H9 (cell line): Measurements from ENCODE around the gene PACS1. TPM values are rescaled to one million over a fixed set of nuclear protein-coding genes. Genes with fewer than 3 reads are reported as not detected.

Source experiments
- DNase-seq: peaks from one replicate; pipeline ENCODE4 v3.0.0-alpha.2; 2017
- H2AFZ ChIP-seq: one replicate; pipeline ENCODE4 v1.6.1; 2013; ENCODE audit warnings: mild to moderate bottlenecking, low read length, control low read depth, moderate library complexity
- H2AK5ac ChIP-seq: 2 replicates; pipeline ENCODE4 v1.6.1; 2013; ENCODE audit warnings: low read length, control low read depth, mixed read lengths; ENCODE audit not compliant: insufficient read length
- H2BK120ac ChIP-seq: one replicate; pipeline ENCODE4 v1.6.1; 2013; ENCODE audit warnings: low read depth, mild to moderate bottlenecking, low read length, control low read depth, inconsistent platforms; ENCODE audit not compliant: poor library complexity, severe bottlenecking
- H2BK12ac ChIP-seq: 2 replicates; pipeline ENCODE4 v1.6.1; 2013; ENCODE audit warnings: low read length, control low read depth, mixed read lengths, low read depth; ENCODE audit not compliant: insufficient read length
- H2BK15ac ChIP-seq: 2 replicates; pipeline ENCODE4 v1.6.1; 2013; ENCODE audit warnings: low read depth, low read length, control low read depth
- H2BK20ac ChIP-seq: one replicate; pipeline ENCODE4 v1.6.1; 2013; ENCODE audit warnings: low read depth, mild to moderate bottlenecking, low read length, control low read depth, inconsistent platforms; ENCODE audit not compliant: poor library complexity, severe bottlenecking
- H2BK5ac ChIP-seq: 2 replicates; pipeline ENCODE4 v1.6.1; 2013; ENCODE audit warnings: low read length, control low read depth, mixed read lengths; ENCODE audit not compliant: insufficient read length
- H3K14ac ChIP-seq: 2 replicates; pipeline ENCODE4 v1.6.1; 2013; ENCODE audit warnings: low read length, control low read depth; ENCODE audit not compliant: insufficient read depth
- H3K18ac ChIP-seq: 2 replicates; pipeline ENCODE4 v1.6.1; 2013; ENCODE audit warnings: low read depth, mild to moderate bottlenecking, mixed read lengths, low read length, control low read depth; ENCODE audit not compliant: insufficient read length
- H3K23ac ChIP-seq: 2 replicates; pipeline ENCODE4 v1.6.1; 2013; ENCODE audit warnings: low read length, control low read depth, mixed read lengths, low read depth; ENCODE audit not compliant: insufficient read length
- H3K23me2 ChIP-seq: 2 replicates; pipeline ENCODE4 v1.6.1; 2013; ENCODE audit warnings: low read depth, mild to moderate bottlenecking, mixed read lengths, low read length, control low read depth; ENCODE audit not compliant: insufficient read length, poor library complexity, severe bottlenecking
- H3K27ac ChIP-seq: 2 replicates; pipeline ENCODE4 v1.5.1; 2013; ENCODE audit warnings: low read length, control low read depth, mixed read lengths, low read depth; ENCODE audit not compliant: insufficient read length
- H3K27me3 ChIP-seq: 2 replicates; pipeline ENCODE4 v1.6.1; 2013; ENCODE audit warnings: low read length, control low read depth, inconsistent platforms; ENCODE audit not compliant: insufficient read depth
- H3K4ac ChIP-seq: 2 replicates; pipeline ENCODE4 v1.6.1; 2013; ENCODE audit warnings: low read depth, mild to moderate bottlenecking, control low read depth, inconsistent platforms, low read length, moderate library complexity
- H3K4me1 ChIP-seq: 2 replicates; pipeline ENCODE4 v1.6.1; 2013; ENCODE audit warnings: low read length, control low read depth, inconsistent platforms; ENCODE audit not compliant: insufficient read depth
- H3K4me2 ChIP-seq: 2 replicates; pipeline ENCODE4 v1.6.1; 2013; ENCODE audit warnings: low read length, control low read depth, mixed read lengths; ENCODE audit not compliant: insufficient read length, insufficient read depth
- H3K56ac ChIP-seq: 2 replicates; pipeline ENCODE4 v1.6.1; 2013; ENCODE audit warnings: low read depth, mild to moderate bottlenecking, mixed read lengths, low read length, control low read depth; ENCODE audit not compliant: insufficient read length
- H3K79me1 ChIP-seq: 2 replicates; pipeline ENCODE4 v1.6.1; 2013; ENCODE audit warnings: low read depth, mild to moderate bottlenecking, moderate library complexity, low read length, control low read depth, inconsistent platforms; ENCODE audit not compliant: insufficient read depth, poor library complexity, severe bottlenecking
- H3K79me2 ChIP-seq: 2 replicates; pipeline ENCODE4 v1.6.1; 2013; ENCODE audit warnings: low read length, control low read depth, inconsistent platforms; ENCODE audit not compliant: insufficient read depth
- H3K9ac ChIP-seq: 2 replicates; pipeline ENCODE4 v1.6.1; 2013; ENCODE audit warnings: low read length, control low read depth, mixed read lengths; ENCODE audit not compliant: insufficient read length; ENCODE audit errors: extremely low read depth
- H3K9me3 ChIP-seq: one replicate; pipeline ENCODE4 v1.6.1; 2013; ENCODE audit warnings: low read depth, low read length, inconsistent platforms; ENCODE audit not compliant: control insufficient read depth
- H3T11ph ChIP-seq: one replicate; pipeline ENCODE4 v1.6.1; 2013; ENCODE audit warnings: mild to moderate bottlenecking, low read length, control low read depth, inconsistent platforms
- H4K20me1 ChIP-seq: one replicate; pipeline ENCODE4 v1.6.1; 2013; ENCODE audit not compliant: control insufficient read depth, insufficient read length, insufficient read depth
- H4K5ac ChIP-seq: 2 replicates; pipeline ENCODE4 v1.6.1; 2013; ENCODE audit warnings: low read depth, mild to moderate bottlenecking, mixed read lengths, low read length, control low read depth; ENCODE audit not compliant: insufficient read length
- H4K8ac ChIP-seq: replicated peaks from 2 replicates; pipeline ENCODE4 v1.6.1; 2013; ENCODE audit warnings: low read length, control low read depth, mixed read lengths, low read depth; ENCODE audit not compliant: insufficient read length
- H4K91ac ChIP-seq: 2 replicates; pipeline ENCODE4 v1.6.1; 2013; ENCODE audit warnings: low read depth, mild to moderate bottlenecking, moderate library complexity, mixed read lengths, low read length, control low read depth; ENCODE audit not compliant: insufficient read length
- H3K27ac Mint-ChIP-seq, 3 experiments: 2 replicates in 2 of 3; 3 replicates in 1 of 3; pipeline ENCODE4 v1.8.0; 2020 to 2021; ENCODE audit warnings: mixed read lengths in 3 of 3, mild to moderate bottlenecking in 1 of 3, moderate library complexity in 1 of 3
- H3K27me3 Mint-ChIP-seq: 2 replicates; pipeline ENCODE4 v1.8.0; 2021; ENCODE audit warnings: low read depth, mild to moderate bottlenecking, moderate library complexity, mixed read lengths
- H3K36me3 Mint-ChIP-seq, 3 experiments: 2 replicates in 2 of 3; 3 replicates in 1 of 3; pipeline ENCODE4 v1.8.0; 2020 to 2021; ENCODE audit warnings: low read depth in 3 of 3, mixed read lengths in 3 of 3; ENCODE audit not compliant: insufficient read depth in 1 of 3
- H3K4me1 Mint-ChIP-seq, 2 experiments: 2 replicates each; pipeline ENCODE4 v1.8.0; 2020; ENCODE audit warnings: mixed read lengths in 2 of 2
- H3K4me3 Mint-ChIP-seq, 2 experiments: 2 replicates in 1 of 2; 3 replicates in 1 of 2; pipeline ENCODE4 v1.8.0; 2020 to 2021; ENCODE audit warnings: mild to moderate bottlenecking in 2 of 2, mixed read lengths in 2 of 2, moderate library complexity in 1 of 2
- H3K9me3 Mint-ChIP-seq, 2 experiments: 2 replicates in 1 of 2; 3 replicates in 1 of 2; pipeline ENCODE4 v1.8.0; 2020; ENCODE audit warnings: mild to moderate bottlenecking in 2 of 2, mixed read lengths in 2 of 2, moderate library complexity in 1 of 2
- CTCF ChIP-seq: fragments of 200-600 bp; sonication (generic); conservative IDR thresholded peaks from 3 replicates; pipeline ENCODE4 v1.8.0; 2021; ENCODE audit warnings: antibody characterized with exemption, mild to moderate bottlenecking
- WGBS: extraction: QIAGEN DNeasy Blood & Tissue Kit; methylation state at CpG from one replicate; pipeline ENCODE4 v1.1.7; 2013; ENCODE audit warnings: missing lambda C conversion rate, low lambda C conversion rate, mixed read lengths; ENCODE audit not compliant: insufficient read length; ENCODE audit errors: extremely low coverage; 5-methylcytosine and 5-hydroxymethylcytosine counted together
- total RNA-seq: library from RNA; stranded (reverse); gene quantifications from 2 replicates; pipeline ENCODE4 v1.2.1, GENCODE V29; 2021

The PACS1 gene
- total RNA-seq, 1 experiment from 2014 or later = 35.5 TPM

DNA sequence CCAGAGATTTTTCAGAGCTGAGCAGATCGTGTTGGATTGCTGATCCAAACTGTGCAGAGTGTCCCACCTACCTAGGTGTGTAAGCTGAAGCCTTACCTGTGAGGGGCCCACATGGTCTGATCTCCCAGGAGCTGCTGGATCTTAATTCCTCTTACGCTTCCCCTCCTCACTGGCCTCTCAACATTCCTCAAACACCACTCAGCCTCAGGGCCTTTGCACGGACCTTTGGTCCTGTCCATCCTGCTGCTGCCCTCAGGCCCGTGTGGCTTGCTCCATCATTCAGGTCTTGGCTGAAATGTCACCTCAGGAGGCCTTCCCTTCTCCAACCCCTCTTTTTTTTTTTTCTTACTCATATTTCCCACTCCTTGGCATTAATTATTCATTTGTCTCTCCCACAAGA, 177.2 kb downstream of the PACS1 start:
- H3K79me2 ChIP-seq = no peaks in the 10 kb centered on the region
- H3K4me1 ChIP-seq = no peaks in the 10 kb centered on the region
- H2BK12ac ChIP-seq = no peak overlapping the region
- no peak overlapping the region for H3K27ac ChIP-seq
- H3K23ac ChIP-seq = no peak overlapping the region
- H3K79me1 ChIP-seq = no peaks in the 10 kb centered on the region
- H3K27ac Mint-ChIP-seq = no peak overlapping the region
- no peak overlapping the region for H3K18ac ChIP-seq
- no peak overlapping the region for H3K4me3 Mint-ChIP-seq
- H3K9ac ChIP-seq = no peak overlapping the region
- no peaks in the 10 kb centered on the region for H4K20me1 ChIP-seq
- no peaks in the 10 kb centered on the region for H3K27me3 ChIP-seq
- H3K9me3 Mint-ChIP-seq = no peaks in the 10 kb centered on the region
- no peak overlapping the region for H3T11ph ChIP-seq
- H2BK15ac ChIP-seq = no peak overlapping the region
- H2AFZ ChIP-seq = no peak overlapping the region
- no peak overlapping the region for H4K8ac ChIP-seq
- no peak for DNase-seq
- no peak overlapping the region for H3K56ac ChIP-seq
- no peak overlapping the region for H4K5ac ChIP-seq
- H2AK5ac ChIP-seq = no peak overlapping the region
- no peak overlapping the region for H3K4me2 ChIP-seq
- no peak overlapping the region for H2BK120ac ChIP-seq
- no peak overlapping the region for H3K4ac ChIP-seq
- H3K9me3 ChIP-seq = no peaks in the 10 kb centered on the region
- H2BK20ac ChIP-seq = no peak overlapping the region
- no peak for TF ChIP-seq CTCF
- WGBS = no CpG with 5 or more reads among the region's 4 CpGs
- no peaks in the 10 kb centered on the region for H3K23me2 ChIP-seq
- no peaks in the 10 kb centered on the region for H3K4me1 Mint-ChIP-seq
- H3K36me3 Mint-ChIP-seq = no peaks in the 10 kb centered on the region
- no peak overlapping the region for H2BK5ac ChIP-seq
- H3K14ac ChIP-seq = no peak overlapping the region
- H4K91ac ChIP-seq = no peak overlapping the region
- peaks cover 7% of the 10 kb centered on the region; the same call in 1 of the 2 replicates for H3K27me3 Mint-ChIP-seq
